Uterus (tissue), 4 donors: ENCODE measurements around the gene NEURL1. TPM values are rescaled to one million over a fixed set of nuclear protein-coding genes. Genes with fewer than 3 reads are reported as not detected.
A peak's percentile ranks its signal among the peaks of the same experiment; 100 is the strongest.

Experiments
- DNase-seq, 2 donors: peaks; one replicate each; pipeline ENCODE4 v3.0.0-alpha.2; 2019 to 2020
- H3K27ac ChIP-seq, 2 donors: fragments of 200-600 bp; sonication (generic); 1 replicate in 1 of 2; 2 replicates in 1 of 2; pipeline ENCODE4 v1.5.1; 2016 to 2018
- H3K27me3 ChIP-seq, 2 donors: fragments of 200-600 bp; sonication (generic); one replicate each; pipeline ENCODE4 v1.5.1; 2018 to 2019; ENCODE audit warnings: control low read depth in 1 of 2
- H3K36me3 ChIP-seq, 2 donors: fragments of 200-600 bp; sonication (generic); one replicate each; pipeline ENCODE4 v1.5.1; 2019; ENCODE audit warnings: control low read depth in 1 of 2
- H3K4me1 ChIP-seq, 2 donors: fragments of 200-600 bp; sonication (generic); one replicate each; pipeline ENCODE4 v1.5.1; 2018 to 2019; ENCODE audit warnings: control low read depth in 1 of 2
- H3K4me3 ChIP-seq, 2 donors: fragments of 200-600 bp; sonication (generic); 1 replicate in 1 of 2; 2 replicates in 1 of 2; pipeline ENCODE4 v1.5.1; 2018 to 2019; ENCODE audit warnings: mild to moderate bottlenecking in 1 of 2
- H3K9me3 ChIP-seq, 2 donors: fragments of 200-600 bp; sonication (generic); one replicate each; pipeline ENCODE4 v1.5.1; 2019; ENCODE audit warnings: control low read depth in 1 of 2
- POLR2A ChIP-seq, 2 donors: fragments of 450-650 bp; IDR thresholded peaks; one replicate each; pipeline ENCODE4 v1.6.1; 2016; ENCODE audit warnings: antibody characterized with exemption in 2 of 2, mild to moderate bottlenecking in 1 of 2, moderate library complexity in 1 of 2
- intact Hi-C: fragments of 100-400 bp; cut with DNase I; formaldehyde crosslinking; loops from one replicate; pipeline ENCODE4 v1.15.1; 2023; ENCODE audit warnings: low total_unique reads
- total RNA-seq, 4 donors: library from RNA; depleted of rRNA in 3 of 4; stranded (reverse); fragments of >200 nt in 3 of 4; gene quantifications; one replicate each; pipeline versions ENCODE4 v1.1.0 to v1.2.4, GENCODE V29; 2014 to 2023
- TF ChIP-seq, protein P1 (sequence below), 4 experiments: fragments of 200-600 bp in 2 of 4; fragments of 450-650 bp in 2 of 4; sonication (generic) in 2 of 4; IDR thresholded peaks; one replicate each; pipeline ENCODE4 v1.5.1; 2016 to 2019; ENCODE audit warnings: antibody characterized with exemption in 4 of 4, mild to moderate bottlenecking in 2 of 4, moderate library complexity in 1 of 4
- donor health status: DM: yes; HTN: yes; CAD: no.

The NEURL1 gene
- total RNA-seq, 4 donors from 2014 or later = 3.8 to 46.1 (median 14.1) TPM

DNA sequence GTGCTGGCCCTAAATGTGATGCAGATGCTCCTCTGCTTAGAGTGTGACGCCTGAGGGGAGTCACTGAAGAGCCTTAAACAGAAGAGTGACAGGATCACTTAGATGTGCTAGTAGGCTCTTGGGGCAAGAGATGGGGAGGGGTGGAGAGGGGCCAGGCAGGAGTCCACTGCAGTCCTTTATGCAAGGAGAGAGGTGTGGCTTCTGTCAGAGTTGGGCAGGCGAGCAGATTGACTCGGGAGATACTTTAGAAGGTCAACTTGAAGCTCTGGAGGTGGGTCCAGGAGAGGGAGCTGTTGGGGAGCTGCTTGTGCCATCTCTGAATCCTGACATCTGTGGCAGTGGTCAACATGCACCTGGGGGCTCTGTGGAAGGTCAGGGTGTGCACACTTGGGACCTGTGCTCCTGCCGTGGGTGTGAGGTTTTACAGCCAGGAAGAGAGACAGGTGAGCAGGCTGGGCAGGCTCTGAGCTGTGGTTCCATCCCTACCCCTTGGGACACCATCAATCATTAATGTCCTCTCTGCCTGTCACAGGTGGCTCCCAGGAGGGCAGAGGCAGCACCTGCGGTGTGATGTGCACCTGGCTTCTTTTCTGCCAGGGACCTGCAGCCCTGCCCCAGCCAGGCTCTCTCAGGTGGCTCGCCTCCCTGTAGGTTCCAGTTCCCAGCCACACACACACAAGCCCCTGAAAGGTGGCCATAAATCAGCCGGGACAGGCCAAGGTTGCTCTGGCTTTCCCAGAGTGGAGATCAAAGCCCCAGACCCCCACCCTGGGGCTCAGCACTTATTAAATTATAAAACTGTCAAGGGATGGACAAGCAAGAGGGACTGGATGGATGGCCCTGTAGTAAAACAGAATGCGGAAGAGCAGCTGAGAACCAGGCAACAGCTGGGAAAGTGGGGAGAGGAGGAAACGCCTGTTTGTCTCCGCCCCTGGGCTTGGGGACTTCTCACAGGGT lies 14.0 kb downstream of the NEURL1 start:
- Histone ChIP-seq H3K27ac (peak overlapping the region in 1 of 2 donors; percentile 84), H3K27me3 (no peaks in the 10 kb centered on the region), H3K36me3 (no peaks in the 10 kb centered on the region), H3K4me3 (no peak overlapping the region), H3K4me1 (peaks cover 9 to 10% of the 10 kb centered on the region in 2 donors), H3K9me3 (no peaks in the 10 kb centered on the region)
- TF ChIP-seq POLR2A (IDR thresholded peaks at IDR 0.05) = no peak
- TF ChIP-seq, protein P1, sequence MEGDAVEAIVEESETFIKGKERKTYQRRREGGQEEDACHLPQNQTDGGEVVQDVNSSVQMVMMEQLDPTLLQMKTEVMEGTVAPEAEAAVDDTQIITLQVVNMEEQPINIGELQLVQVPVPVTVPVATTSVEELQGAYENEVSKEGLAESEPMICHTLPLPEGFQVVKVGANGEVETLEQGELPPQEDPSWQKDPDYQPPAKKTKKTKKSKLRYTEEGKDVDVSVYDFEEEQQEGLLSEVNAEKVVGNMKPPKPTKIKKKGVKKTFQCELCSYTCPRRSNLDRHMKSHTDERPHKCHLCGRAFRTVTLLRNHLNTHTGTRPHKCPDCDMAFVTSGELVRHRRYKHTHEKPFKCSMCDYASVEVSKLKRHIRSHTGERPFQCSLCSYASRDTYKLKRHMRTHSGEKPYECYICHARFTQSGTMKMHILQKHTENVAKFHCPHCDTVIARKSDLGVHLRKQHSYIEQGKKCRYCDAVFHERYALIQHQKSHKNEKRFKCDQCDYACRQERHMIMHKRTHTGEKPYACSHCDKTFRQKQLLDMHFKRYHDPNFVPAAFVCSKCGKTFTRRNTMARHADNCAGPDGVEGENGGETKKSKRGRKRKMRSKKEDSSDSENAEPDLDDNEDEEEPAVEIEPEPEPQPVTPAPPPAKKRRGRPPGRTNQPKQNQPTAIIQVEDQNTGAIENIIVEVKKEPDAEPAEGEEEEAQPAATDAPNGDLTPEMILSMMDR (IDR thresholded peaks at IDR 0.05) = no peak
- DNase-seq = no peak
- intact Hi-C loops = no loop called here

DNA sequence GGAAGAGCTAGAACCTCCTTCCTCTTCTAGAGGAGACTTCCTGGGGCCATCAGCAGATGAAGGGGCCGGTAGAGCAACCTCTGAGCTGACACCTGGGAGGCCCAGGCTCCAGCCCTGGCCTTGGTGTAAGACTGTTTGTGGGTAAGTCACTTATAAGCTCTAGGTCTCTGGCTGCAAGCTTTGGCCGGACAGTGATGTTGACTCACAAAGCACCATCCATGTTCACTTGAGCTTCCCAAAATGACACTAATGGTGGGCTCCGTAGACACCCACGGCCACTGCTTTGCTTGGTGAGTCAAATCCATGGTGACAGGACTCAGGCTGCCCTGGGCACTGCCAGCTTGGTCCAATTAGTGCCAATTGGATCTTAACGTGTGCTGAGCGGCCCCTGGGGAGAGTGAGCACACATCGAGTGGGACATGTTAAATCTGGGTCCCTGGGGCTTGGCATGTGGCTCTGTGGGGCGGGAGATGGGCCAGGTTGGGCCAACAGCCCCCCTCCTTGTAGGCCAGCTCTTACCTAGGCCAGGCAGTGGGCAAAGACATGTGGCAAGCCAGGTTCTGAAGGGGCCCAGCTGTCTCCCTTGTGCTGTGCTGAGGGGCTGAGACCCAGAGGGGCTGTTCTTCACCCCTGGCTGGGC lies 16.7 kb downstream of the NEURL1 start:
- peaks cover 4 to 6% of the 10 kb centered on the region in 2 donors for H3K4me1 ChIP-seq
- no peaks in the 10 kb centered on the region for H3K9me3 ChIP-seq
- H3K4me3 ChIP-seq = no peak overlapping the region
- no peaks in the 10 kb centered on the region for H3K27me3 ChIP-seq
- TF ChIP-seq, protein P1 (IDR thresholded peaks at IDR 0.05) = no peak
- TF ChIP-seq POLR2A (IDR thresholded peaks at IDR 0.05) = no peak
- H3K36me3 ChIP-seq = no peaks in the 10 kb centered on the region
- no peak overlapping the region for H3K27ac ChIP-seq
- intact Hi-C loops = no loop called here
- DNase-seq = no peak

DNA sequence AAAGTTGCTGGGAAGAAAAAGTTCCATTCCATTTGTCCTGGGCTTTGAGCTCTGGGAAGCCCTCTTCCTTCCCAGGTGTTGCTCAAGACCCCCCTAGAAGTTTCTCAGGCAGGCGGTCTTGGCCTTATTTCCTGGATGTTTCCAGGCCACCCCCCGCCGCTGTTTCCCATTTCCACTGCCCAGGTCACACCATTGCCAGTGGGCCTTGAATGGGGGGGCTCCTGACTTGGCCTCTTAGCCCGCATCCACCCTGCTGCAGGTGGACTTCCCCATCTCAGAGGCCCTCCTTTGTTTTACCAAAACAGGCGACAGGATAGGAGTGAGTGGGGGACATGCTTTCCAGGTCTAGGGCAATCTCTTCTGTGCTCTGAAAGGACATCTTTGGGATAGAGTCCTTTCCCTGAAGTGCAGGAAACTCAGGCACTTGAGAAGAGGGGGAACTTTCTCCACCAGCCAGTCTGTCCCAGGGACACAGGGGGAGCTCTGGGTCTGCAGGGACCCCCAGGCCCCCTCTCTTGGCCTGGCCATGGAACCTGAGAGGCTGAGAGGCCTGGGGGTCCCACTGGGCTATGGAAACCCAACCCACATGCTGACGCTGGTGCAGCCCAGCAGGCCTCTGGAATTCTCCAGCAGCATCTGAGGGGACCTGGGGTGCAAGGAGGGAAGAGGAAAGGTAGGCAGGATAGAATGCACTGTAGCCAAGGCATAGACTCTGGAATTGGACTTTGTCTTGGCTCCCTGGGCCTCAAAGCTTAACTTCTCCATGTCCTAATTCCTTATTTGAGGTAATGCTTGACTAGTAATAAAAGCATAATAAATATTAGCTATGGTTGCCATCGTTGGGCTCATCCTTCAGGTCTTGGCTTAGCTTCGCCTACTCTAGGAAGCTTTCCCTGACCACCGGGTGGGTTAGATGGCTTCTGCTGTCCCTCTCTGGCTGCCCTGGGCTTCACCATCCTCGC lies 17.6 kb downstream of the NEURL1 start:
- intact Hi-C loops = no loop called here
- no peak for DNase-seq
- Histone ChIP-seq H3K27ac (peak overlapping the region; percentile 85 to 94), H3K36me3 (no peaks in the 10 kb centered on the region), H3K4me3 (no peak overlapping the region), H3K27me3 (no peaks in the 10 kb centered on the region), H3K4me1 (peaks cover 0 to 1% of the 10 kb centered on the region in 2 donors), H3K9me3 (no peaks in the 10 kb centered on the region)
- TF ChIP-seq, protein P1 (IDR thresholded peaks at IDR 0.05) = no peak
- TF ChIP-seq POLR2A (IDR thresholded peaks at IDR 0.05) = no peak

DNA sequence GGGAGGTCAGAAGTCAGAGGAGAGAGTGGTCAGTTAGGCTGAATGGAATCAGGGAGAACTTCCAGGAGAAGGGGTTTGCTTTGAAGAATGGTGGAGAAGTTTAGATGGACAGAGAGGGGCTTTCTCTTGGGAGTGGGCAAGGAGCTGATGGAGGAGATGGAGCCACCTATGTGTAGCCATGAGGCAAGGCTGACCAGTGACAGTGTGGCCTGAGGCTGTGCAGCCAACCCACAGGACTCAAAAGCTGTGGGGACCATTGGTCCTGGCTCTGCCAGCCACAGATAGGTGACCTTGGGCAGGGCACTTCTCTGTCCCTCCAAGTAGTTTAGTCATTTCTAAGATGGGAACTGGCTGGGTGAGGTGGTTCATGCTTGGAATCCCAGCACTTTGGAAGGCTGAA lies 18.7 kb downstream of the NEURL1 start:
- TF ChIP-seq POLR2A (IDR thresholded peaks at IDR 0.05) = no peak
- TF ChIP-seq, protein P1 (IDR thresholded peaks at IDR 0.05) = no peak
- Histone ChIP-seq H3K27ac (peak overlapping the region; percentile 85 to 94), H3K4me3 (no peak overlapping the region), H3K4me1 (no peaks in the 10 kb centered on the region), H3K27me3 (no peaks in the 10 kb centered on the region), H3K36me3 (no peaks in the 10 kb centered on the region), H3K9me3 (no peaks in the 10 kb centered on the region)
- DNase-seq = no peak
- intact Hi-C loops = no loop called here
